Right lobe of liver (tissue), 4 donors: ENCODE measurements around the gene PMF1.

Experiments
- POLR2A ChIP-seq: fragments of 450-650 bp; IDR thresholded peaks from one replicate; pipeline ENCODE4 v1.6.1; 2017; ENCODE audit warnings: antibody characterized with exemption, mild to moderate bottlenecking
- TF ChIP-seq, protein P1 (sequence below), 4 donors: fragments of 200-600 bp in 3 of 4; fragments of 450-650 bp in 1 of 4; IDR thresholded peaks; one replicate each; pipeline versions ENCODE4 v1.5.1 to v1.8.0; 2016 to 2022; ENCODE audit warnings: antibody characterized with exemption in 4 of 4, mild to moderate bottlenecking in 2 of 4
- donor health status: DM: no; HTN: no; CAD: no.
- donor health status: DM: no; HTN: no; CAD: no.
- donor health status: DM: no; HTN: yes; CAD: no.

DNA sequence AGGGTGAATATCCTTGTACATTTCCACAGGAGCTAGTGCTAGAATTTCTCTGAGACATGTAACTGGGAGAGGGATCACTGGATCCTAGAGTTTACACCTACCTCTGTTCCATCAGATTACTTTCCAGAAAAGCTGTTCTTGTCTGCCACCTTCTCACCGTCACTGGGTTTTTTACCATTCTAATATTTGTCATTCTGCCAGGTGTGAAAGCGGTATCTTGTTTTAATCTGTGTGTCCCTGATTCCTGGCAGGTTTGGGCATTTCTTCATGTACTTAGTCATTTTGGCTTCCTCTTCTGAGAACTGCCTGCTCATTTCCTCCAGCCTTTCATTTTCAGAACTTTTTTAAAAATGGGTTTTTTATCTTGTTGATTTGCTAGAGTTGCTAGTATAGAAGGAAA lies 5.1 kb downstream of the PMF1 start:
- TF ChIP-seq, protein P1, sequence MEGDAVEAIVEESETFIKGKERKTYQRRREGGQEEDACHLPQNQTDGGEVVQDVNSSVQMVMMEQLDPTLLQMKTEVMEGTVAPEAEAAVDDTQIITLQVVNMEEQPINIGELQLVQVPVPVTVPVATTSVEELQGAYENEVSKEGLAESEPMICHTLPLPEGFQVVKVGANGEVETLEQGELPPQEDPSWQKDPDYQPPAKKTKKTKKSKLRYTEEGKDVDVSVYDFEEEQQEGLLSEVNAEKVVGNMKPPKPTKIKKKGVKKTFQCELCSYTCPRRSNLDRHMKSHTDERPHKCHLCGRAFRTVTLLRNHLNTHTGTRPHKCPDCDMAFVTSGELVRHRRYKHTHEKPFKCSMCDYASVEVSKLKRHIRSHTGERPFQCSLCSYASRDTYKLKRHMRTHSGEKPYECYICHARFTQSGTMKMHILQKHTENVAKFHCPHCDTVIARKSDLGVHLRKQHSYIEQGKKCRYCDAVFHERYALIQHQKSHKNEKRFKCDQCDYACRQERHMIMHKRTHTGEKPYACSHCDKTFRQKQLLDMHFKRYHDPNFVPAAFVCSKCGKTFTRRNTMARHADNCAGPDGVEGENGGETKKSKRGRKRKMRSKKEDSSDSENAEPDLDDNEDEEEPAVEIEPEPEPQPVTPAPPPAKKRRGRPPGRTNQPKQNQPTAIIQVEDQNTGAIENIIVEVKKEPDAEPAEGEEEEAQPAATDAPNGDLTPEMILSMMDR (IDR thresholded peaks at IDR 0.05): no peak
- TF ChIP-seq POLR2A: no peak
